Gastrocnemius medialis (tissue), 4 donors: ENCODE measurements around the gene PHF13.

Experiments used
- CTCF ChIP-seq, 5 experiments: fragments of 450-650 bp in 3 of 5; fragments of 200-600 bp in 2 of 5; sonication (generic) in 2 of 5; IDR thresholded peaks in 4 of 5; conservative IDR thresholded peaks in 1 of 5; 1 replicate in 4 of 5; 2 replicates in 1 of 5; pipeline ENCODE4 v1.5.1; 2016 to 2019; ENCODE audit warnings: antibody characterized with exemption in 5 of 5, mild to moderate bottlenecking in 3 of 5, moderate library complexity in 3 of 5
- POLR2A ChIP-seq, 2 donors: fragments of 450-650 bp; IDR thresholded peaks; one replicate each; pipeline ENCODE4 v1.6.1; 2017; ENCODE audit warnings: antibody characterized with exemption in 2 of 2, mild to moderate bottlenecking in 2 of 2, moderate library complexity in 2 of 2

- TF ChIP-seq CTCF (IDR thresholded peaks at IDR 0.05 in 4 of 5, conservative IDR thresholded peaks at IDR 0.05 in 1 of 5) (no peak), POLR2A (IDR thresholded peaks at IDR 0.05) (peak; percentile 31 to 37)
These were observed 16.4 kb upstream of the PHF13 start for GRCh38 chr1:6596886-6597776.
